Osteocyte (in vitro differentiated cells): ENCODE results near the gene SRGAP3. TPM values are rescaled to one million over a fixed set of nuclear protein-coding genes. Genes with fewer than 3 reads are reported as not detected.

ENCODE experiments used
- DNase-seq: peaks from one replicate; pipeline ENCODE4 v3.0.0; 2021; ENCODE audit warnings: mixed read lengths; ENCODE audit not compliant: unreplicated experiment; ENCODE audit errors: extremely low spot score
- H3K27ac Mint-ChIP-seq: one replicate; pipeline ENCODE4 v1.8.0; 2021; ENCODE audit warnings: mild to moderate bottlenecking, mixed read lengths; ENCODE audit not compliant: unreplicated experiment
- H3K27me3 Mint-ChIP-seq: one replicate; pipeline ENCODE4 v1.8.0; 2021; ENCODE audit warnings: mixed read lengths; ENCODE audit not compliant: unreplicated experiment
- H3K36me3 Mint-ChIP-seq: one replicate; pipeline ENCODE4 v1.8.0; 2021; ENCODE audit warnings: mixed read lengths; ENCODE audit not compliant: unreplicated experiment
- H3K4me1 Mint-ChIP-seq: one replicate; pipeline ENCODE4 v1.8.0; 2021; ENCODE audit warnings: mixed read lengths; ENCODE audit not compliant: unreplicated experiment
- H3K4me3 Mint-ChIP-seq: one replicate; pipeline ENCODE4 v1.8.0; 2021; ENCODE audit warnings: mild to moderate bottlenecking, moderate library complexity, mixed read lengths; ENCODE audit not compliant: unreplicated experiment
- H3K9me3 Mint-ChIP-seq: one replicate; pipeline ENCODE4 v1.8.0; 2021; ENCODE audit warnings: mixed read lengths; ENCODE audit not compliant: unreplicated experiment
- CTCF ChIP-seq: fragments of 200-600 bp; sonication (generic); IDR thresholded peaks from 2 replicates; pipeline ENCODE4 v1.5.0; 2021; ENCODE audit warnings: antibody characterized with exemption, mild to moderate bottlenecking, moderate library complexity
- total RNA-seq: library from RNA; stranded (reverse); gene quantifications from 2 replicates; pipeline ENCODE4 v1.2.1, GENCODE V29; 2021

SRGAP3 gene
- total RNA-seq, 1 donor from 2014 or later = 2.6 TPM

DNA sequence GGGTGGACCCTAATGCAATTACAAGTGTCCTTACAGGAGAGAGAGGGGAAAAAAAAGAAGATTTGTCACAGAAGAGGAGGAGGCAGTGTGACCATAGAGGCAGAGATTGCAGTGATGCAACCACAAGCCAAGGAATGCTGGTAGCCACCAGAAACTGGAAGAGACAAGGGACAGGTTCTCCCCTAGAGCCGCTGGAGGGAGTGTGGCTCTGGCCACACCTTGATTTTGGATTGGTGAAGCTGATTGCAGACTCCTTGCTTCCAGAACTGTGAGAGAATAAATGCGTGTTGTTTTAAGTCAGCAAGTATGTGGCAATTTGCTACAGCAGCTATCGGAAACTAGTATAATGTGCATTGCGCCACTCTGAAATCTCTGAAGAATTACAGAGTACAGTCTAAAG lies 110.1 kb downstream of the SRGAP3 start:
- Mint-ChIP-seq H3K4me3 (no peak overlapping the region), H3K27me3 (peaks cover 49% of the 10 kb centered on the region), H3K9me3 (no peaks in the 10 kb centered on the region), H3K36me3 (no peaks in the 10 kb centered on the region), H3K27ac (no peak overlapping the region), H3K4me1 (peaks cover 1% of the 10 kb centered on the region)
- no peak for TF ChIP-seq CTCF
- no peak for DNase-seq

- Mint-ChIP-seq H3K27me3 (peaks cover 44% of the 10 kb centered on the region), H3K36me3 (no peaks in the 10 kb centered on the region), H3K4me3 (no peak overlapping the region), H3K27ac (no peak overlapping the region), H3K4me1 (peaks cover 1% of the 10 kb centered on the region), H3K9me3 (no peaks in the 10 kb centered on the region)
- TF ChIP-seq CTCF = no peak
- no peak for DNase-seq
Observed at GRCh38 chr3:9137676-9138075, 111.8 kb downstream of the SRGAP3 start.

- Mint-ChIP-seq H3K36me3 (no peaks in the 10 kb centered on the region), H3K4me3 (no peak overlapping the region), H3K27me3 (peaks cover 49% of the 10 kb centered on the region), H3K4me1 (peaks cover 1% of the 10 kb centered on the region), H3K27ac (no peak overlapping the region), H3K9me3 (no peaks in the 10 kb centered on the region)
- DNase-seq = no peak
- no peak for TF ChIP-seq CTCF
Observed at GRCh38 chr3:9136746-9137465, 112.5 kb downstream of the SRGAP3 start.

DNA sequence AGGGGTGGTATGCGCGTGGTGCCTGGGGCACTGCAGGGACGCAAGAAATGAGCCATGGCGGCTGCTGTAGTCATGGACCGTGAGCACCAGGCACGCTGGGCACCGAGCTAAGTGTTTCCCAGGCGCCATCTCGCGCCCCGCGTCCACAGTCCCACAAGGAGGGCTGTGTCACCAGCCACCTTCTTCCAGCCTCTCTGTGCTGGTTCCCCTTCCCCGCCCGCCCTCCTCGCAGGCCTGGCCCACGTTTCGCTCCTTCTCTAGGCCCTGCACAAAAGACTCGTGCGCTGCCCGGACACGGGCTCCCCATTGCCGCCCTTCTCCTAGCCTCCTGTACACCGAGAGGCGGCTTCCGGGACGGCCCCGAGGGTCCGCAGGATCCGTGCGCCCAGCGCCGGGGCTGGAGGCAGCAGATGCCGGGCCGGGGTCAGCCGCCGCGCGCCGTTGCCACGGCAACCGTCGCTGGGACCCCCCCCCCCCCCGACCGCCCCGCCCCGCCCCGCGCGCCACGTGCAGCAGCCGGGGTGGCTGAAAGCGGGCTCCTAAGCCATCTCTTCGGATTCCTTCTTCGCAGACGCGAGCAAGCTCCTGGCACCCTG lies 113.4 kb downstream of the SRGAP3 start:
- Mint-ChIP-seq H3K36me3 (no peaks in the 10 kb centered on the region), H3K27ac (no peak overlapping the region), H3K4me3 (peak overlapping the region; percentile 63), H3K9me3 (no peaks in the 10 kb centered on the region), H3K27me3 (peaks cover 54% of the 10 kb centered on the region), H3K4me1 (peaks cover 1% of the 10 kb centered on the region)
- DNase-seq = no peak
- no peak for TF ChIP-seq CTCF

DNA sequence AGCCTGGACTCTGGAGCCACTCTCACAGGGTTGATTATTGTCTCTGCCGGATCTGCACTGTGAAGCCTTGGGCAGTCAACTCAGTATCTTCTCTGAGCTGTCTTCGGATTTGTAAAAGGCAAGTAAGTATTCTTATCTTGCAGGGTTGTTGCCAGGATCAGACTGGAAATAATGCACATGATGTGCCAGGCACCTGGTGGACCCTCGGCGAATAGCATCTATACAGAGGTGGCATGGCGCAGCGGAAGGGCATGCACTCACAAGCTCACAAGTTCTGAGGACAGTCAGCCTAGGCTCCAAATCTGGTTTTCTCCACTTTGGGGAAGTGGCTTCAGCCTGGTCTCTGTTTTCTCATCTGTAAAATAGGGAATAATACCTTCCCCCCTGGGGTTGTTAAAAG lies 113.9 kb downstream of the SRGAP3 start:
- H3K36me3 Mint-ChIP-seq = no peaks in the 10 kb centered on the region
- peaks cover 1% of the 10 kb centered on the region for H3K4me1 Mint-ChIP-seq
- H3K27me3 Mint-ChIP-seq = peaks cover 56% of the 10 kb centered on the region
- no peak overlapping the region for H3K4me3 Mint-ChIP-seq
- no peak for TF ChIP-seq CTCF
- H3K27ac Mint-ChIP-seq = no peak overlapping the region
- no peaks in the 10 kb centered on the region for H3K9me3 Mint-ChIP-seq
- no peak for DNase-seq
